ENCODE data around the gene CTCF.
"Not testable (repeated sequence)": the region's sequence is repeated elsewhere in the genome, so short reads cannot be mapped to it uniquely, and the experiment has no call there.

Gene CTCF, protein sequence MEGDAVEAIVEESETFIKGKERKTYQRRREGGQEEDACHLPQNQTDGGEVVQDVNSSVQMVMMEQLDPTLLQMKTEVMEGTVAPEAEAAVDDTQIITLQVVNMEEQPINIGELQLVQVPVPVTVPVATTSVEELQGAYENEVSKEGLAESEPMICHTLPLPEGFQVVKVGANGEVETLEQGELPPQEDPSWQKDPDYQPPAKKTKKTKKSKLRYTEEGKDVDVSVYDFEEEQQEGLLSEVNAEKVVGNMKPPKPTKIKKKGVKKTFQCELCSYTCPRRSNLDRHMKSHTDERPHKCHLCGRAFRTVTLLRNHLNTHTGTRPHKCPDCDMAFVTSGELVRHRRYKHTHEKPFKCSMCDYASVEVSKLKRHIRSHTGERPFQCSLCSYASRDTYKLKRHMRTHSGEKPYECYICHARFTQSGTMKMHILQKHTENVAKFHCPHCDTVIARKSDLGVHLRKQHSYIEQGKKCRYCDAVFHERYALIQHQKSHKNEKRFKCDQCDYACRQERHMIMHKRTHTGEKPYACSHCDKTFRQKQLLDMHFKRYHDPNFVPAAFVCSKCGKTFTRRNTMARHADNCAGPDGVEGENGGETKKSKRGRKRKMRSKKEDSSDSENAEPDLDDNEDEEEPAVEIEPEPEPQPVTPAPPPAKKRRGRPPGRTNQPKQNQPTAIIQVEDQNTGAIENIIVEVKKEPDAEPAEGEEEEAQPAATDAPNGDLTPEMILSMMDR

DNA sequence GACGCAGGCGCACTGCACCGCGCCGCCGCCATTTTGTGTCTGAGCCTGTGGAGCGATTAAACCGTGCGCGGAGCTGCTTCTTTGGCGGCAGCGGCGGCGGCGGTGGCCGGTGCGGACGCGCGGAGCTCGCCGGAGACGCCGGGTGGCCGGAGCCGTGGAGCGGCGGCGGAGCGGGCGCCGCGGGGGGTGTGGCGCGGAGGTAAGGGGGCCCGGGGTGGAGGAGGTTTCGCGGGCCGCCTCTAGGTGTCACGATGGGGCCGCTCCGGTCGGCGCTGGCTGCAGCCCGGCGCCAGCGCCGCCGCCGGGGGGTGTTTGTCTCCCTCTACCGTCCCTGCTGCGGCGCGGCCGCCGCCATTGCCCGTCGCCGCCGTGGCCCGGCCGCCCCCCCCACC lies at the start of gene CTCF:
TSS of gene CTCF (plus strand) at position 1 of the 392 bp plus-strand sequence. CDS start 48,307 bp downstream, outside the sequence.
- H3K27me3 ChIP-seq (ENCODE audit: insufficient read depth, low read depth, severe bottlenecking): no peaks in the 10 kb centered on the region
- peak within 1 kb of the TSS; percentile 95 for H3K4me3 ChIP-seq (ENCODE audit: low read depth, low read length)
- peak; percentile 76 for TF ChIP-seq CTCF (IDR thresholded peaks at IDR 0.05; ENCODE audit: low read depth, low read length)
- H3K27ac ChIP-seq: peak within 1 kb of the TSS; percentile 100
- DNase-seq: peak; percentile 83
- no peaks in the 10 kb centered on the region for H3K9me3 ChIP-seq (ENCODE audit: severe bottlenecking)
- H3K36me3 ChIP-seq: peaks cover 6% of the 10 kb centered on the region

DNA sequence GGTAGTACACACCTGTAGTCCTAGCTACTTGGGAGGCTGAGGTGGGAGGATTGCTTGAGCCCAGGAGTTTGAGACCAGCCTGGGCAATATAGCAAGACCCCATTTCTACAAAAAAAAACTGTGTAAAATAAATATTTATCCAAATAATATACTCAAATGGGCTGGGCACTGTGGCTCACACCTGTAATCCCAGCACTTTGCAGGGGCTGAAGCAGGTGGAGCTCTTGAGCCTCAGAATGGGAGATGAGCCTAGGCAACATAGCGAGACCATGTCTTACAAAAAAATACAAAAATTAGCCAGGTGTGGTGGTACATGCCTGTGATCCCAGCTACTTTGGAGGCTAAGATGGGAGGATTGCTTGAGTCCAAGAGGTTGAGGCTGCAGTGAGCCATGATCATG lies 48.4 kb upstream of the CTCF start:
- not testable (repeated sequence) for H3K4me3 ChIP-seq (ENCODE audit: low read depth, low read length); H3K27ac ChIP-seq; H3K36me3 ChIP-seq; H3K9me3 ChIP-seq (ENCODE audit: severe bottlenecking); DNase-seq; H3K27me3 ChIP-seq (ENCODE audit: insufficient read depth, low read depth, severe bottlenecking)

DNA sequence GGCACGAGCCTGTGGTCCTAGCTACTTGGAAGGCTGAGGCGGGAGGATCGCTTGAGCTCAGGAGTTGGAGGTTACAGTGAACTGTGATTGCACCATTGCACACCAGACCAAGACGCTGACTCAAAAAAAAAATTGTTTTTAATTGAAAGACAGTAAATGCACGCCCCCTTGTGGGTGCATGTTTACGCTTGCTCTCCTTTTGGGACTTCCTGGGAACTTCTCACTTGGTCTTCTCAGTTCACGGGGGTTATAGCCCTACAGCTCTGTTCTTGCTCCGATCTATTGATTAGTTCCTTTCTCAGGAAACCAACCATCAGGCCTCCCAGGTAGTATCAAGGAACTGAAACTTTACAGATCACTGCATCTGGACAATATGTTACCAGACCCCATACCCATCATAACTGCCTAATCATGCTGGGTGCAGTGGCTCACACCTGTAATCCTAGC lies 47.9 kb upstream of the CTCF start:
- peak; percentile 76 for DNase-seq
- Histone ChIP-seq H3K4me3 (ENCODE audit: low read depth, low read length) (no peak overlapping the region), H3K27ac (no peak overlapping the region)

DNA sequence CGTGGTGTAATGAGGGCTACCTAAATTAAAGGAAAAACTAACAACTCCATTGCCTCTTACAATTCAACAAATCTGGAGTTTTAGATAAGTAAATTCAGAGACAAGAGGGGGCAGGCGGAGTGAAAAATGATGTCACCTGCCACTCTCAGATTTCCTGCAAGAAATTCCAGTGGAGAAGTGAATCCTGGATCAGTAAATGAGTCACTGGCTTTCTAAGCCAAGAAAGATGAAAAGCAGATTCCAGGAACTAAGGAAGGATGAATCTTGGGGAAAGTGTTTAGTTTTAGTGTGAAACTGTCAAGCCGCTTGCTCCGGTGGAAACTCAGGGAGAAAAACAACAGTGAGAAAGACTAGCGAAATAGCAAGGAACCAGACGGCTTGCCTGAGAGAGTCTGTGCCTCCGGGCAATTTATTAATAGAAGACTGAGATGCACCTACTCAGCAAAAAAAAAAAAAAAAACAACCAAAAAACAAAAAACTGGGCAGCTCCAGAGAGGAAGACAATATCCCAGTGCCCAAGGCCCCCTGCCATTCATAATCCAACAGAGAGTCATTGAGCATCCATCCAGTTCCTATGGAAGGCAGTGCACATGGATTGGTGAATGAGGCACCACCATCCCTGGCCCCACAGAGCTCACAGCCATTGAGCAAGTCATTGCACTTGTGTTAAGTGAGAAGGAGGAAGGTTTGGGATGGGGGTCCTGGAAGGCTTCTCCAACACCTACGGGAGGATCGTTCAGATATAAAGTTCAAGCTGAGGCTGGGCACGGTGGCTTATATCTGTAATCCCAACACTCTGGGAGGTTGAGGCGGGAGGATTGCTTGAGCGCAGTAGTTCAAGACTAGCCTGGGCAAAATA lies 45.8 kb upstream of the CTCF start:
- H3K9me3 ChIP-seq (ENCODE audit: severe bottlenecking): no peaks in the 10 kb centered on the region
- no peaks in the 10 kb centered on the region for H3K36me3 ChIP-seq
- TF ChIP-seq CTCF (IDR thresholded peaks at IDR 0.05; ENCODE audit: low read depth, low read length): no peak
- no peak for DNase-seq
- H3K27ac ChIP-seq: no peak overlapping the region
- no peak overlapping the region for H3K4me3 ChIP-seq (ENCODE audit: low read depth, low read length)
- H3K27me3 ChIP-seq (ENCODE audit: insufficient read depth, low read depth, severe bottlenecking): no peaks in the 10 kb centered on the region

More for the DNA sequence above, 47.9 kb upstream of the CTCF start:
- TF ChIP-seq CTCF (IDR thresholded peaks at IDR 0.05; ENCODE audit: low read depth, low read length): peak; percentile 63
- Histone ChIP-seq H3K9me3 (ENCODE audit: severe bottlenecking) (no peaks in the 10 kb centered on the region), H3K36me3 (no peaks in the 10 kb centered on the region), H3K27me3 (ENCODE audit: insufficient read depth, low read depth, severe bottlenecking) (no peaks in the 10 kb centered on the region)

DNA sequence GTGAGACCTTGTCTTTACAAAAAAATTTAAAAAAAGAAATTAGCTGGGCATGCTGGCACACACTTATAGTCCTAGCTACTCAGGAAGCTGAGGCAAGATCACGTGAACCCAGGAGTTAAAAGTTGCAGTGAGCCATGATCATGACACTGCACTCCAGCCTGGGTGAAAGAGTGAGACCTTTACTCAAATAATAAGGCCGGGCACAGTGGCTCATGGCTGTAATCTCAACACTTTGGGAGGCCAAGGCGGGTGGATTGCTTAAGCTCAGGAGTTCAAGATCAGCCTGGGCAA lies 45.2 kb upstream of the CTCF start:
- DNase-seq: no peak
- no peak for TF ChIP-seq CTCF (IDR thresholded peaks at IDR 0.05; ENCODE audit: low read depth, low read length)
- H3K27me3 ChIP-seq (ENCODE audit: insufficient read depth, low read depth, severe bottlenecking): no peaks in the 10 kb centered on the region
- no peak overlapping the region for H3K4me3 ChIP-seq (ENCODE audit: low read depth, low read length)
- H3K27ac ChIP-seq: no peak overlapping the region
- no peaks in the 10 kb centered on the region for H3K9me3 ChIP-seq (ENCODE audit: severe bottlenecking)
- no peaks in the 10 kb centered on the region for H3K36me3 ChIP-seq
